Suppressor macrophage treated with lipopolysaccharide for 1 hour (primary cell): ENCODE data around the gene SOX14.

Experiments used
- DNase-seq, 3 donors: peaks; one replicate each; pipeline ENCODE4 v3.0.0-alpha.2; 2020 to 2022

The SOX14 gene

GRCh38 chr3:137768361-137769321 is 4.5 kb downstream of the SOX14 start:
- no peak for DNase-seq

GRCh38 chr3:137769322-137770065 is 5.4 kb downstream of the SOX14 start:
- no peak for DNase-seq

- no peak for DNase-seq
Observed at GRCh38 chr3:137770066-137770834, 6.1 kb downstream of the SOX14 start.

- DNase-seq, result no peak
Observed at GRCh38 chr3:137770835-137771399, 6.8 kb downstream of the SOX14 start.

GRCh38 chr3:137771401-137772213 is 7.5 kb downstream of the SOX14 start:
- DNase-seq, result no peak

- DNase-seq, result no peak
Observed at GRCh38 chr3:137772214-137772955, 8.3 kb downstream of the SOX14 start.

- DNase-seq, result no peak
Observed at GRCh38 chr3:137778941-137779340, 14.8 kb downstream of the SOX14 start.

GRCh38 chr3:137787529-137787928 is 23.4 kb downstream of the SOX14 start:
- no peak for DNase-seq

GRCh38 chr3:137789236-137789635 is 25.1 kb downstream of the SOX14 start:
- no peak for DNase-seq

GRCh38 chr3:137792626-137793271 is 28.6 kb downstream of the SOX14 start:
- peak in 2 of 3 donors; percentile 8 to 22 for DNase-seq

GRCh38 chr3:137796993-137797392 is 32.9 kb downstream of the SOX14 start:
- no peak for DNase-seq

- DNase-seq, result no peak
Observed at GRCh38 chr3:137803215-137803614, 39.1 kb downstream of the SOX14 start.

- DNase-seq, result no peak
Observed at GRCh38 chr3:137807998-137808397, 43.9 kb downstream of the SOX14 start.

GRCh38 chr3:137809509-137809908 is 45.4 kb downstream of the SOX14 start:
- DNase-seq, result no peak

GRCh38 chr3:137812023-137812422 is 47.9 kb downstream of the SOX14 start:
- DNase-seq, result no peak

GRCh38 chr3:137815251-137815650 is 51.1 kb downstream of the SOX14 start:
- no peak for DNase-seq
